ENCODE measurements around the gene RUNX3. TPM values are rescaled to one million over a fixed set of nuclear protein-coding genes. Genes with fewer than 3 reads are reported as not detected.

The RUNX3 gene
- total RNA-seq, 1 experiment from 2014 or later: 3.7 TPM

Small RNAs within 50 kb of the gene (microRNA-seq; reads per million reads assigned to microRNA genes)
- gene MIR6731 (ENCODE audit: unreplicated experiment): not detected

Other genes with a start within 250 kb of the RUNX3 start
- gene CLIC4, start 184.8 kb downstream of the RUNX3 start, total RNA-seq (2014; rRNA removed): 51.4 and 57.6 TPM in 2 replicates